Keratinocyte (primary cell): ENCODE measurements around the gene EPS8L2. TPM values are rescaled to one million over a fixed set of nuclear protein-coding genes. Genes with fewer than 3 reads are reported as not detected.
"Not testable (repeated sequence)": the region's sequence is repeated elsewhere in the genome, so short reads cannot be mapped to it uniquely, and the experiment has no call there.

Experiments used
- DNase-seq: peaks from one replicate; pipeline ENCODE4 v3.0.0-alpha.2; 2011; ENCODE audit warnings: low read depth, missing footprints, low spot score
- FAIRE-seq: peaks from 2 replicates; lab custom pipeline; 2011; peaks lifted over from hg19 to GRCh38; lab: Jason Lieb, UNC
- H2AFZ ChIP-seq: 2 replicates; pipeline ENCODE4 v1.6.0; 2012; ENCODE audit warnings: low read length, control low read depth, inconsistent platforms; ENCODE audit not compliant: control insufficient read depth
- H3K27ac ChIP-seq: 2 replicates; pipeline ENCODE4 v1.5.1; 2011; ENCODE audit warnings: low read length; ENCODE audit not compliant: control insufficient read depth, insufficient read depth
- H3K27me3 ChIP-seq: 3 replicates; pipeline ENCODE4 v1.6.0; 2011; ENCODE audit warnings: low read length; ENCODE audit not compliant: control insufficient read depth, insufficient read depth; ENCODE audit errors: extremely low read depth
- H3K36me3 ChIP-seq, 2 experiments: 2 replicates in 1 of 2; 3 replicates in 1 of 2; pipeline ENCODE4 v1.5.1; 2011; ENCODE audit warnings: low read length in 2 of 2, mild to moderate bottlenecking in 1 of 2; ENCODE audit not compliant: control insufficient read depth in 2 of 2, insufficient read depth in 2 of 2; ENCODE audit errors: extremely low read depth in 1 of 2
- H3K4me1 ChIP-seq: 3 replicates; pipeline ENCODE4 v1.5.1; 2011; ENCODE audit warnings: low read length; ENCODE audit not compliant: control insufficient read depth, insufficient read depth; ENCODE audit errors: extremely low read depth
- H3K4me2 ChIP-seq: 3 replicates; pipeline ENCODE4 v1.6.0; 2011; ENCODE audit warnings: low read depth, low read length; ENCODE audit not compliant: control insufficient read depth, insufficient read depth; ENCODE audit errors: extremely low read depth
- H3K4me3 ChIP-seq, 3 experiments: fragments of 200-600 bp in 1 of 3; sonication (generic) in 1 of 3; 2 replicates in 2 of 3; 3 replicates in 1 of 3; pipeline ENCODE4 v1.5.1; 2011 to 2016; ENCODE audit warnings: low read length in 3 of 3, mild to moderate bottlenecking in 3 of 3, control low read depth in 2 of 3, inconsistent platforms in 1 of 3, low read depth in 1 of 3, mixed read lengths in 1 of 3, mixed run types in 1 of 3, moderate library complexity in 1 of 3; ENCODE audit not compliant: control insufficient read depth in 2 of 3, insufficient read depth in 2 of 3; ENCODE audit errors: extremely low read depth in 1 of 3
- H3K79me2 ChIP-seq: 2 replicates; pipeline ENCODE4 v1.6.0; 2012; ENCODE audit warnings: low read length; ENCODE audit not compliant: control insufficient read depth, insufficient read depth
- H3K9ac ChIP-seq: 3 replicates; pipeline ENCODE4 v1.6.0; 2011; ENCODE audit warnings: low read length; ENCODE audit not compliant: control insufficient read depth, insufficient read depth; ENCODE audit errors: extremely low read depth
- H3K9me1 ChIP-seq: 3 replicates; pipeline ENCODE4 v1.6.0; 2011; ENCODE audit warnings: low read length; ENCODE audit not compliant: control insufficient read depth, insufficient read depth; ENCODE audit errors: extremely low read depth
- H3K9me3 ChIP-seq: 2 replicates; pipeline ENCODE4 v1.5.1; 2012; ENCODE audit warnings: low read depth, low read length; ENCODE audit not compliant: control insufficient read depth
- H4K20me1 ChIP-seq: 3 replicates; pipeline ENCODE4 v1.6.0; 2011; ENCODE audit warnings: low read length; ENCODE audit not compliant: control insufficient read depth, insufficient read depth; ENCODE audit errors: extremely low read depth
- CTCF ChIP-seq, 3 experiments: IDR thresholded peaks in 1 of 3; conservative IDR thresholded peaks in 1 of 3; optimal IDR thresholded peaks in 1 of 3; 2 replicates in 2 of 3; 3 replicates in 1 of 3; pipeline versions ENCODE3 to v1.5.1; 2011; ENCODE audit warnings: low read length in 3 of 3, mild to moderate bottlenecking in 3 of 3, moderate library complexity in 2 of 3, control low read depth in 1 of 3, inconsistent platforms in 1 of 3; ENCODE audit not compliant: insufficient read depth in 2 of 3; ENCODE audit errors: extremely low read depth in 1 of 3
- EZH2 ChIP-seq: IDR thresholded peaks from one replicate; pipeline ENCODE4 v1.6.1; 2012; ENCODE audit warnings: inconsistent platforms, mild to moderate bottlenecking, low read length, moderate library complexity
- dilution Hi-C: fragments of 300-500 bp; cut with MboI; formaldehyde crosslinking; loops from one replicate; pipeline ENCODE4 v1.7.0; 2020; ENCODE audit warnings: low sequenced_read_pairs; ENCODE audit not compliant: extremely low pct_ligation_motif_present
- polyA plus RNA-seq, 5 experiments: library from polyadenylated mRNA; depleted of rRNA in 3 of 5; stranded (reverse) in 3 of 5; stranded (forward) in 1 of 5; unstranded in 1 of 5; fragments of >200 nt; gene quantifications; 1 replicate in 1 of 5; 2 replicates in 3 of 5; 3 replicates in 1 of 5; pipeline versions ENCODE4 v1.2.1 to v1.2.3, GENCODE V29; 2011 to 2012; ENCODE audit warnings: missing spikeins in 2 of 5, low read depth in 1 of 5, low replicate concordance in 1 of 5

The EPS8L2 gene
- polyA plus RNA-seq, 1 donor (not counting 4 experiments of a cell fraction or from before 2014, with no cell fraction given) = 114 TPM

- no peaks in the 10 kb centered on the region for H3K36me3 ChIP-seq
- no peak overlapping the region for H3K27ac ChIP-seq
- no peaks in the 10 kb centered on the region for H4K20me1 ChIP-seq
- peak overlapping the region; percentile 41 for H2AFZ ChIP-seq
- dilution Hi-C loops = no loop called here
- H3K4me3 ChIP-seq = peak overlapping the region in 2 of 3 experiments; percentile 22 to 37
- H3K27me3 ChIP-seq = no peaks in the 10 kb centered on the region
- no peaks in the 10 kb centered on the region for H3K9me1 ChIP-seq
- FAIRE-seq (no peak), DNase-seq (no peak)
- H3K9ac ChIP-seq = no peak overlapping the region
- no peaks in the 10 kb centered on the region for H3K79me2 ChIP-seq
- H3K4me2 ChIP-seq = peak overlapping the region; percentile 46
- H3K4me1 ChIP-seq = peaks cover 13% of the 10 kb centered on the region
- H3K9me3 ChIP-seq = no peaks in the 10 kb centered on the region
- no peak for TF ChIP-seq CTCF (optimal IDR thresholded peaks at IDR 0.05 in 1 of 3, IDR thresholded peaks at IDR 0.05 in 1 of 3, conservative IDR thresholded peaks at IDR 0.05 in 1 of 3; ENCODE audit: extremely low read depth in 1 of 3, insufficient read depth in 2 of 3, low read length in 3 of 3)
Observed at GRCh38 chr11:737366-737765, 31.3 kb downstream of the EPS8L2 start.

- H3K9me3 ChIP-seq, H3K9me1 ChIP-seq, DNase-seq, dilution Hi-C loops, H3K36me3 ChIP-seq, H3K27ac ChIP-seq, H3K79me2 ChIP-seq, H3K27me3 ChIP-seq, H4K20me1 ChIP-seq: not testable (repeated sequence)
- peak overlapping the region; percentile 41 for H2AFZ ChIP-seq
- FAIRE-seq = peak; percentile 94
- H3K9ac ChIP-seq = peak overlapping the region; percentile 9
- peak overlapping the region; percentile 46 for H3K4me2 ChIP-seq
- H3K4me1 ChIP-seq = peaks cover 13% of the 10 kb centered on the region
- peak overlapping the region in 2 of 3 experiments; percentile 22 to 37 for H3K4me3 ChIP-seq
Observed at GRCh38 chr11:737899-738298, 31.9 kb downstream of the EPS8L2 start.

DNA sequence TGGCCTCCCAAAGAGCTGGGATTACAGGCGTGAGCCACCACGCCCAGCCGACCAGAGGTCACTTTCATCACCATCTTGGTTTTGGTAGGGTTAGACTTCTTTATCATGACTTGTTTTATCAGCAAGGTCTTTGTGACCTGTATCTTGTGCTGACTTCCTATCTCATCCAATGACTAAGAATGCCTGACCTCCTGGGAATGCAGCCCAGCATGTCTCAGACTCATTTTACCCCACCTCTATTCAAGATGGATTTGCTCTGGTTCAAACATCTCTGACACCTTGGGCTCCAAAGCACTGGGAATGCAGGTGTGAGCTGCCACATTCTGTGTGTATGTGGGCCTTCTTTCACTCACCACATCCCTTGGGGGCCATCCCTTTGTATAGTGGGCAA is 36.1 kb downstream of the EPS8L2 start:
- Histone ChIP-seq H3K9me3 (no peaks in the 10 kb centered on the region), H3K36me3 (no peaks in the 10 kb centered on the region), H3K4me3 (no peak overlapping the region), H3K79me2 (no peaks in the 10 kb centered on the region), H3K27ac (no peak overlapping the region), H3K4me2 (no peak overlapping the region), H3K27me3 (no peaks in the 10 kb centered on the region), H2AFZ (no peak overlapping the region), H3K4me1 (peaks cover 17% of the 10 kb centered on the region), H3K9me1 (no peaks in the 10 kb centered on the region), H4K20me1 (no peaks in the 10 kb centered on the region), H3K9ac (no peak overlapping the region)
- DNase-seq = no peak
- FAIRE-seq = no peak
- TF ChIP-seq CTCF (optimal IDR thresholded peaks at IDR 0.05 in 1 of 3, IDR thresholded peaks at IDR 0.05 in 1 of 3, conservative IDR thresholded peaks at IDR 0.05 in 1 of 3; ENCODE audit: extremely low read depth in 1 of 3, insufficient read depth in 2 of 3, low read length in 3 of 3) (no peak), EZH2 (no peak)
- dilution Hi-C loops = no loop called here
